ENCODE measurements around the gene GPSM1. TPM values are rescaled to one million over a fixed set of nuclear protein-coding genes. Genes with fewer than 3 reads are reported as not detected.
A peak's percentile ranks its signal among the peaks of the same experiment; 100 is the strongest.

The GPSM1 gene
- total RNA-seq, 1 donor from 2014 or later, result 6.2 TPM

DNA sequence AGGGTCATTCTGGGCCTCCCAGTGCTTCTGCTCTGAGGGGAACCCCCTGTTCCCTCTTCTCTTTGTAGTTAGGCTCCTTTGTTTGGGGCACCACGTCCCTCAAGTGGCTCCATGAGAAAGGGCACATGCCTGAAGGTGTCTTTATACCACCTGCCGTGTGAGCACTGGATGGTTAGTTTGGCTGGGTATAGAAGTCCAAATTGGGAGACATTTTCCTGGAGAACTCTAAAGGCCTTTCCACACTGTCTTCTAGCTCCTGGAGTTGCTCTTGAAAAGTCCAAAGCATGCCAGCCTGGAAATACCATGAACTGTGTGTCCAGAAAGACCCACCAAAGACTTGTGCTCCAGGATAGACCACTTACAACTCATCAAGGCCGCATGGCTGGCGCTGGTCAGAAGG is 12.4 kb upstream of the GPSM1 start:
- Mint-ChIP-seq H3K4me3 (no peak overlapping the region), H3K27me3 (ENCODE audit: insufficient read depth, low read depth) (peaks cover 10% of the 10 kb centered on the region), H3K36me3 (peaks cover 5% of the 10 kb centered on the region), H3K27ac (no peak overlapping the region), H3K9me3 (peaks cover 22% of the 10 kb centered on the region), H3K4me1 (peaks cover 13% of the 10 kb centered on the region)
- Histone ChIP-seq H3K27me3 (no peaks in the 10 kb centered on the region), H3K79me2 (ENCODE audit: low read depth) (no peaks in the 10 kb centered on the region), H3F3A (ENCODE audit: low read depth) (peaks cover 4% of the 10 kb centered on the region), H3K36me3 (no peaks in the 10 kb centered on the region), H4K20me1 (ENCODE audit: low read depth) (no peaks in the 10 kb centered on the region), H2AFZ (replicated peaks) (no peak overlapping the region), H3K9ac (no peak overlapping the region), H3K27ac (no peak overlapping the region), H3K9me3 (ENCODE audit: low read depth) (no peaks in the 10 kb centered on the region), H3K4me3 (no peak overlapping the region), H3K4me1 (no peaks in the 10 kb centered on the region), H3K4me2 (no peak overlapping the region)
- no peak for TF ChIP-seq EZH2phosphoT487 (IDR thresholded peaks at IDR 0.05)
- no peak for TF ChIP-seq EZH2 (IDR thresholded peaks at IDR 0.05)
- TF ChIP-seq, protein P1, sequence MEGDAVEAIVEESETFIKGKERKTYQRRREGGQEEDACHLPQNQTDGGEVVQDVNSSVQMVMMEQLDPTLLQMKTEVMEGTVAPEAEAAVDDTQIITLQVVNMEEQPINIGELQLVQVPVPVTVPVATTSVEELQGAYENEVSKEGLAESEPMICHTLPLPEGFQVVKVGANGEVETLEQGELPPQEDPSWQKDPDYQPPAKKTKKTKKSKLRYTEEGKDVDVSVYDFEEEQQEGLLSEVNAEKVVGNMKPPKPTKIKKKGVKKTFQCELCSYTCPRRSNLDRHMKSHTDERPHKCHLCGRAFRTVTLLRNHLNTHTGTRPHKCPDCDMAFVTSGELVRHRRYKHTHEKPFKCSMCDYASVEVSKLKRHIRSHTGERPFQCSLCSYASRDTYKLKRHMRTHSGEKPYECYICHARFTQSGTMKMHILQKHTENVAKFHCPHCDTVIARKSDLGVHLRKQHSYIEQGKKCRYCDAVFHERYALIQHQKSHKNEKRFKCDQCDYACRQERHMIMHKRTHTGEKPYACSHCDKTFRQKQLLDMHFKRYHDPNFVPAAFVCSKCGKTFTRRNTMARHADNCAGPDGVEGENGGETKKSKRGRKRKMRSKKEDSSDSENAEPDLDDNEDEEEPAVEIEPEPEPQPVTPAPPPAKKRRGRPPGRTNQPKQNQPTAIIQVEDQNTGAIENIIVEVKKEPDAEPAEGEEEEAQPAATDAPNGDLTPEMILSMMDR (IDR thresholded peaks at IDR 0.05), result no peak
- DNase-seq (ENCODE audit: low spot score), result no peak

DNA sequence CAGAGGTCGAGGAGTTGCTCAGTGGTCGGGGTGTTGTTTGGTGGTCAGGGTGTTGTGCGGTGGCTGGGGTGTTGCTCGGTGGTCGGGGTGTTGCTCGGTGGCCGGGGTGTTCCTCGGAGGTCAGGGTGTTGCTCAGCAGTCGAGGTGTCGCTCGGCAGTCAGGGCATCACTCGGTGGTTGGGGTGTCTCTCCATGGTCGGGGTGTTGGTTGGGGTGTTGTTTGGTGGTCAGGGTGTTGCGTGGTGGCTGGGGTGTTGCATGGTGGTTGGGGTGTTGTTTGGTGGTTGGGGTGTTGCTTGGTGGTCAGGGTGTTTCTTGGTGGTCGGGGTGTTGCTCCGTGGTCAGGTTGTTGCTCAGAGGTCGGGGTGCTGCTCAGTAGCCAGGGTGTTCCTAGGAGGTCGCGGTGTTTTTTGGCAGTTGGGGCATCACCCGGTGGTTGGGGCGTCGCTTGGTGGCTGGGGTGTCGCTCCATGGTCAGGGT is 11.0 kb upstream of the GPSM1 start:
- Histone ChIP-seq H3K27ac (no peak overlapping the region), H2AFZ (replicated peaks) (no peak overlapping the region), H3K9me3 (ENCODE audit: low read depth) (peaks cover 3% of the 10 kb centered on the region), H3K27me3 (no peaks in the 10 kb centered on the region), H4K20me1 (ENCODE audit: low read depth) (no peaks in the 10 kb centered on the region), H3K4me1 (no peaks in the 10 kb centered on the region), H3K79me2 (ENCODE audit: low read depth) (no peaks in the 10 kb centered on the region), H3K9ac (no peak overlapping the region), H3K4me2 (no peak overlapping the region), H3F3A (ENCODE audit: low read depth) (no peaks in the 10 kb centered on the region), H3K4me3 (no peak overlapping the region), H3K36me3 (no peaks in the 10 kb centered on the region)
- TF ChIP-seq EZH2phosphoT487 (IDR thresholded peaks at IDR 0.05) (no peak), EZH2 (IDR thresholded peaks at IDR 0.05) (no peak)
- TF ChIP-seq, protein P1 (IDR thresholded peaks at IDR 0.05), result no peak
- peak overlapping the region; percentile 43 for H3K27ac Mint-ChIP-seq
- peak overlapping the region; percentile 21 for H3K4me3 Mint-ChIP-seq
- H3K9me3 Mint-ChIP-seq, result peaks cover 22% of the 10 kb centered on the region
- H3K27me3 Mint-ChIP-seq (ENCODE audit: insufficient read depth, low read depth), result peaks cover 13% of the 10 kb centered on the region
- H3K4me1 Mint-ChIP-seq, result peaks cover 13% of the 10 kb centered on the region
- DNase-seq (ENCODE audit: low spot score), result no peak
- peaks cover 5% of the 10 kb centered on the region for H3K36me3 Mint-ChIP-seq

DNA sequence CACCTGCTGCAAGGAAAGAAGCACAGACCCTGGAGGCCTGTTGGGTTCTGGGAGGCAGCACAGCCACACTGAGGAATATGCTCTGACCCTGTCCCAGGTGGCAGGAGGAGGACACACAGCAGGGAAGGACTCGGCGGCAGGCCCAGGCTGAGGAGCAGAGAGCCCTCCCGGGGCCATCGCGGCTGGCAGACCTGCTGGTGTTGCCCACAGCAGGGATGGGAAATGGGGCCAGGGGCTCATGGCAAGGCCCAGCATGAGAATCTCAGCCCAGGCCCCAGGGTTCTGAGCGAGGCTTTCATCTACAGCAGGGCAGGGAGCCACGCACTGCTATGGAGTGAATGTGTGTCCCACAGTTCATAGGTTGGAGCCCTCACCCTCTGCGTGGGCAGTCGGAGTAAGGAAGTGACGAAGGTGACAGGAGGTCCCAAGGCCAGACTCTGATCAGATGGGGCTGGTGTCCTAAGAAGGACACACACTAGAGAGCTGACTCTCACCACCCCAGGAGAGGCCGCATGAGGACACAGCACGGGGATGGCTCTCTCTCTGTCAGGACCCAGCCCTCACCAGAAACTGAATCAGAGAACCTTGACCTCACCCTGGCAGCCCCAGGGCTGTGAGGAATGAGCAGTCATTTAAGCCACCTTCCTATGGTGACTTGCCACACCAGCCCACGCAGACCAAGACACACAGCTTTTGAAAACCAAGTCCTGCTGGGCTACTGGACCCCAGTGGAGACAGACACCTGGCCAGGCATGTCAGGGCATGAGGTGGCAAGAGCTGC is 10.3 kb upstream of the GPSM1 start:
- H3K4me3 Mint-ChIP-seq, result peak overlapping the region; percentile 10
- Histone ChIP-seq H3K4me2 (no peak overlapping the region), H3K27ac (no peak overlapping the region), H3K4me1 (no peaks in the 10 kb centered on the region), H3K36me3 (no peaks in the 10 kb centered on the region), H3F3A (ENCODE audit: low read depth) (no peaks in the 10 kb centered on the region), H3K9me3 (ENCODE audit: low read depth) (peaks cover 3% of the 10 kb centered on the region), H3K9ac (no peak overlapping the region), H2AFZ (replicated peaks) (no peak overlapping the region), H4K20me1 (ENCODE audit: low read depth) (no peaks in the 10 kb centered on the region), H3K27me3 (no peaks in the 10 kb centered on the region), H3K79me2 (ENCODE audit: low read depth) (no peaks in the 10 kb centered on the region), H3K4me3 (no peak overlapping the region)
- peak overlapping the region; percentile 50 for H3K27ac Mint-ChIP-seq
- H3K36me3 Mint-ChIP-seq, result peaks cover 5% of the 10 kb centered on the region
- no peak for TF ChIP-seq EZH2 (IDR thresholded peaks at IDR 0.05)
- TF ChIP-seq, protein P1 (IDR thresholded peaks at IDR 0.05), result no peak
- TF ChIP-seq EZH2phosphoT487 (IDR thresholded peaks at IDR 0.05), result no peak
- H3K4me1 Mint-ChIP-seq, result peaks cover 14% of the 10 kb centered on the region
- peaks cover 13% of the 10 kb centered on the region for H3K27me3 Mint-ChIP-seq (ENCODE audit: insufficient read depth, low read depth)
- H3K9me3 Mint-ChIP-seq, result peaks cover 22% of the 10 kb centered on the region
- DNase-seq (ENCODE audit: low spot score), result no peak
